Measurements from ENCODE around the gene ANKRD28. TPM values are rescaled to one million over a fixed set of nuclear protein-coding genes. Genes with fewer than 3 reads are reported as not detected.
"Not testable (repeated sequence)": the region's sequence is repeated elsewhere in the genome, so short reads cannot be mapped to it uniquely, and the experiment has no call there.

Gene ANKRD28
- total RNA-seq, 4 donors from 2014 or later, result 26.8 to 55.9 (median 43.6) TPM

DNA sequence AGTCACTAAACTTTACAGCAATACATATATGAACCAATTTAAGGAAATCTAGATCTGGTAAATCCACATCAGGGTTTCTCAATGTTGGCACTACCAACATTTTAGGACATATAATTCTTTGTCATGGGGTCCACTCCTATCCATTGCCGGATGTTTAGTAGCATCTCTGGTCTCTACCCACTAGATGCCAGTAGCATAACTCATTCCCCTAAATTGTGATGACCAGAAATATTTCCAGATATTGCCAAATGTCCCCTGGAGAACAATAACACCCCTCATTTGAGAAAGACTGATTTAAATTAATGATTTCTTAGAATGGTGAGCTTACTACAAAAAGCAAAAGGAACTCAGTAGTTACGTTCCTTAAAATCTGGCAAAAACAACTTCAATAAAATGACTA is 23.1 kb upstream of the ANKRD28 start:
- 75 to 88% methylated on average over 1 to 2 of the region's 2 CpGs for WGBS, 2 donors (ENCODE audit: low coverage in 1 of 2)
- TF ChIP-seq CTCF (IDR thresholded peaks at IDR 0.05) (no peak), POLR2AphosphoS5 (IDR thresholded peaks at IDR 0.05) (no peak), POLR2A (IDR thresholded peaks at IDR 0.05) (no peak), EP300 (IDR thresholded peaks at IDR 0.05) (no peak)
- no peak for ATAC-seq
- Histone ChIP-seq H3K4me3 (no peak overlapping the region), H3K9me3 (no peaks in the 10 kb centered on the region), H3K27ac (no peak overlapping the region), H3K27me3 (no peaks in the 10 kb centered on the region), H3K4me1 (peaks cover 0 to 29% (median 0%) of the 10 kb centered on the region in 3 donors), H3K36me3 (no peaks in the 10 kb centered on the region)

DNA sequence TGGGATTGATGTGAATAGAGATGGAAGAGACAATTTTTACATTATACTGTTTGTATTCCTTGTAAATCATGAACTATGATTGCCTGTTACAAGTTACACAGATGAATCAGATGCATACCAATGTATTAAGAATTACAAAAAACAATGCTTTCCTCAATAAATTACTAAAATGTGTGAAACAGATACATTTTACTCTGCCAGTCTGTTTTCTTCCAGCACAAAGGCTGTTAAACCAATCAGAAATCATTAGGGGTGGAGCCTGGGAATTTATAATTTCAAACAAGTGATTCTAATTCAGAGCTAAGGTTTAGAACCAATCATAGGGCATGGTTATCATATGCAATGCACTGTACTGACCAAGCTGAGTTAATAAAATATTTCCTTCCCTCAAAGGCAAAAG is 21.8 kb upstream of the ANKRD28 start:
- Histone ChIP-seq H3K9me3 (no peaks in the 10 kb centered on the region), H3K27me3 (no peaks in the 10 kb centered on the region), H3K27ac (no peak overlapping the region), H3K36me3 (no peaks in the 10 kb centered on the region), H3K4me1 (peaks cover 0 to 37% (median 0%) of the 10 kb centered on the region in 3 donors), H3K4me3 (no peak overlapping the region)
- no peak for ATAC-seq
- no peak for TF ChIP-seq POLR2AphosphoS5 (IDR thresholded peaks at IDR 0.05)

DNA sequence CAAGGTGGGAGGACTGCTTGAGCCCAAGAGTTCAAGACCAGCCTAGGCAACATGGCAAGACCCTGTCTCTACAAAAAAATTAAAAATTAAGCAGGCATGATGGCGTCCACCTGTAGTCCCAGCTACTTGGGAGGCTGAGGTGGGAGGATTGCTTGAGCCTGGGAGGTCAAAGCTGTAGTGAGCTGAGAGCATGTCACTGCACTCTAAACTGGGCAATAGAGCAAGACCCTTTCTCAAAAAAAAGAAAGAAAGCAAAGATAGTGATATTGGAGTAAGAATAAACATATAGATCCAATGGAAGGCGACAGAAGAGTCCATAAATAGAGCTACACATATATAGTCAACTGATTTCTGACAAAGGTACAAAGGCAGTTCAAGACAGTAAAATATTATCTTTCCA is 21.3 kb upstream of the ANKRD28 start:
- WGBS, 2 donors (ENCODE audit: low coverage in 1 of 2), result 94 to 100% methylated on average over 2 of the region's 2 CpGs
- peaks cover 0 to 37% (median 0%) of the 10 kb centered on the region in 3 donors for H3K4me1 ChIP-seq

DNA sequence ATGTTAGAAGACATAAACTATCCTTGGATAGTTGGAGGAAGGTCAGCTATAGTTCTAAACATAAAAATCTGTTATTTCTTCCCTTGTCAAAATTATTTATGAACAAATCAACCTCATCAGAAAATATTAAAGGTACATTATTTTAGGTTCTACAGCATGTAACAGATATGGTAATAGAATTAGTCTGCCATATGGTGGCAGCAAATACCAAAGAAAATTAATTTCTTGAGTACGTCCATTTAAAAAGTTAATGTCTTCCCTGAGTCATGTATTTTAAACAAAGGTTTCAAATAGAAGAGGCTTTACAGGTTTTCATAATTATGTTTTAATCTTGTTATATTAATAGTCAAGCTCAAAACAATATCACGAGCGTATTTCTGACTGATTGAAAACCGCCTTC is 17.9 kb upstream of the ANKRD28 start:
- Histone ChIP-seq H3K36me3 (no peaks in the 10 kb centered on the region), H3K4me3 (no peak overlapping the region), H3K9me3 (no peaks in the 10 kb centered on the region), H3K4me1 (peaks cover 0 to 25% (median 0%) of the 10 kb centered on the region in 3 donors), H3K27me3 (no peaks in the 10 kb centered on the region), H3K27ac (no peak overlapping the region)
- TF ChIP-seq CTCF (IDR thresholded peaks at IDR 0.05) (peak; percentile 24 to 58 (median 48)), POLR2A (IDR thresholded peaks at IDR 0.05) (no peak)
- 16% methylated on average over 4 of the region's 4 CpGs for WGBS, 2 donors (ENCODE audit: low coverage in 1 of 2)
- ATAC-seq, result no peak

More for the DNA sequence above, 21.3 kb upstream of the ANKRD28 start:
- TF ChIP-seq POLR2A (IDR thresholded peaks at IDR 0.05) (no peak), CTCF (IDR thresholded peaks at IDR 0.05) (no peak), EP300 (IDR thresholded peaks at IDR 0.05) (no peak)
- Histone ChIP-seq H3K27me3 (no peaks in the 10 kb centered on the region), H3K36me3 (no peaks in the 10 kb centered on the region), H3K27ac (no peak overlapping the region), H3K9me3 (no peaks in the 10 kb centered on the region), H3K4me3 (no peak overlapping the region)
- ATAC-seq, result no peak

GRCh38 chr3:15813079-15813478 is 15.3 kb upstream of the ANKRD28 start:
- not testable (repeated sequence) for ATAC-seq, H3K4me3 ChIP-seq, H3K36me3 ChIP-seq, H3K27ac ChIP-seq, H3K9me3 ChIP-seq, H3K27me3 ChIP-seq
- peaks cover 0 to 25% (median 0%) of the 10 kb centered on the region in 3 donors for H3K4me1 ChIP-seq
- 75% methylated on average over 1 of the region's 5 CpGs; no CpG with 5 or more reads in 1 of the 2 donors for WGBS, 2 donors (ENCODE audit: low coverage in 1 of 2)

- Histone ChIP-seq H3K4me1 (peaks cover 0 to 20% (median 0%) of the 10 kb centered on the region in 3 donors), H3K27me3 (no peaks in the 10 kb centered on the region), H3K27ac (no peak overlapping the region), H3K36me3 (no peaks in the 10 kb centered on the region), H3K9me3 (no peaks in the 10 kb centered on the region), H3K4me3 (no peak overlapping the region)
- no peak for ATAC-seq
- peak; percentile 52 to 65 (median 59) for TF ChIP-seq CTCF (IDR thresholded peaks at IDR 0.05)
- TF ChIP-seq EP300 (IDR thresholded peaks at IDR 0.05), result no peak
- WGBS, 2 donors (ENCODE audit: low coverage in 1 of 2), result 91 to 100% methylated on average over 1 of the region's 1 CpG
These were observed 14.4 kb upstream of the ANKRD28 start for GRCh38 chr3:15812183-15812582.
